H9 (cell line): ENCODE results near the gene NEDD4L. TPM values are rescaled to one million over a fixed set of nuclear protein-coding genes. Genes with fewer than 3 reads are reported as not detected.

Experiments used
- DNase-seq: peaks from one replicate; pipeline ENCODE4 v3.0.0-alpha.2; 2017
- H2AFZ ChIP-seq: one replicate; pipeline ENCODE4 v1.6.1; 2013; ENCODE audit warnings: mild to moderate bottlenecking, low read length, control low read depth, moderate library complexity
- H2AK5ac ChIP-seq: 2 replicates; pipeline ENCODE4 v1.6.1; 2013; ENCODE audit warnings: low read length, control low read depth, mixed read lengths; ENCODE audit not compliant: insufficient read length
- H2BK120ac ChIP-seq: one replicate; pipeline ENCODE4 v1.6.1; 2013; ENCODE audit warnings: low read depth, mild to moderate bottlenecking, low read length, control low read depth, inconsistent platforms; ENCODE audit not compliant: poor library complexity, severe bottlenecking
- H2BK12ac ChIP-seq: 2 replicates; pipeline ENCODE4 v1.6.1; 2013; ENCODE audit warnings: low read length, control low read depth, mixed read lengths, low read depth; ENCODE audit not compliant: insufficient read length
- H2BK15ac ChIP-seq: 2 replicates; pipeline ENCODE4 v1.6.1; 2013; ENCODE audit warnings: low read depth, low read length, control low read depth
- H2BK20ac ChIP-seq: one replicate; pipeline ENCODE4 v1.6.1; 2013; ENCODE audit warnings: low read depth, mild to moderate bottlenecking, low read length, control low read depth, inconsistent platforms; ENCODE audit not compliant: poor library complexity, severe bottlenecking
- H2BK5ac ChIP-seq: 2 replicates; pipeline ENCODE4 v1.6.1; 2013; ENCODE audit warnings: low read length, control low read depth, mixed read lengths; ENCODE audit not compliant: insufficient read length
- H3K14ac ChIP-seq: 2 replicates; pipeline ENCODE4 v1.6.1; 2013; ENCODE audit warnings: low read length, control low read depth; ENCODE audit not compliant: insufficient read depth
- H3K18ac ChIP-seq: 2 replicates; pipeline ENCODE4 v1.6.1; 2013; ENCODE audit warnings: low read depth, mild to moderate bottlenecking, mixed read lengths, low read length, control low read depth; ENCODE audit not compliant: insufficient read length
- H3K23ac ChIP-seq: 2 replicates; pipeline ENCODE4 v1.6.1; 2013; ENCODE audit warnings: low read length, control low read depth, mixed read lengths, low read depth; ENCODE audit not compliant: insufficient read length
- H3K23me2 ChIP-seq: 2 replicates; pipeline ENCODE4 v1.6.1; 2013; ENCODE audit warnings: low read depth, mild to moderate bottlenecking, mixed read lengths, low read length, control low read depth; ENCODE audit not compliant: insufficient read length, poor library complexity, severe bottlenecking
- H3K27ac ChIP-seq: 2 replicates; pipeline ENCODE4 v1.5.1; 2013; ENCODE audit warnings: low read length, control low read depth, mixed read lengths, low read depth; ENCODE audit not compliant: insufficient read length
- H3K27me3 ChIP-seq: 2 replicates; pipeline ENCODE4 v1.6.1; 2013; ENCODE audit warnings: low read length, control low read depth, inconsistent platforms; ENCODE audit not compliant: insufficient read depth
- H3K4ac ChIP-seq: 2 replicates; pipeline ENCODE4 v1.6.1; 2013; ENCODE audit warnings: low read depth, mild to moderate bottlenecking, control low read depth, inconsistent platforms, low read length, moderate library complexity
- H3K4me1 ChIP-seq: 2 replicates; pipeline ENCODE4 v1.6.1; 2013; ENCODE audit warnings: low read length, control low read depth, inconsistent platforms; ENCODE audit not compliant: insufficient read depth
- H3K4me2 ChIP-seq: 2 replicates; pipeline ENCODE4 v1.6.1; 2013; ENCODE audit warnings: low read length, control low read depth, mixed read lengths; ENCODE audit not compliant: insufficient read length, insufficient read depth
- H3K56ac ChIP-seq: 2 replicates; pipeline ENCODE4 v1.6.1; 2013; ENCODE audit warnings: low read depth, mild to moderate bottlenecking, mixed read lengths, low read length, control low read depth; ENCODE audit not compliant: insufficient read length
- H3K79me1 ChIP-seq: 2 replicates; pipeline ENCODE4 v1.6.1; 2013; ENCODE audit warnings: low read depth, mild to moderate bottlenecking, moderate library complexity, low read length, control low read depth, inconsistent platforms; ENCODE audit not compliant: insufficient read depth, poor library complexity, severe bottlenecking
- H3K79me2 ChIP-seq: 2 replicates; pipeline ENCODE4 v1.6.1; 2013; ENCODE audit warnings: low read length, control low read depth, inconsistent platforms; ENCODE audit not compliant: insufficient read depth
- H3K9ac ChIP-seq: 2 replicates; pipeline ENCODE4 v1.6.1; 2013; ENCODE audit warnings: low read length, control low read depth, mixed read lengths; ENCODE audit not compliant: insufficient read length; ENCODE audit errors: extremely low read depth
- H3K9me3 ChIP-seq: one replicate; pipeline ENCODE4 v1.6.1; 2013; ENCODE audit warnings: low read depth, low read length, inconsistent platforms; ENCODE audit not compliant: control insufficient read depth
- H3T11ph ChIP-seq: one replicate; pipeline ENCODE4 v1.6.1; 2013; ENCODE audit warnings: mild to moderate bottlenecking, low read length, control low read depth, inconsistent platforms
- H4K20me1 ChIP-seq: one replicate; pipeline ENCODE4 v1.6.1; 2013; ENCODE audit not compliant: control insufficient read depth, insufficient read length, insufficient read depth
- H4K5ac ChIP-seq: 2 replicates; pipeline ENCODE4 v1.6.1; 2013; ENCODE audit warnings: low read depth, mild to moderate bottlenecking, mixed read lengths, low read length, control low read depth; ENCODE audit not compliant: insufficient read length
- H4K8ac ChIP-seq: replicated peaks from 2 replicates; pipeline ENCODE4 v1.6.1; 2013; ENCODE audit warnings: low read length, control low read depth, mixed read lengths, low read depth; ENCODE audit not compliant: insufficient read length
- H4K91ac ChIP-seq: 2 replicates; pipeline ENCODE4 v1.6.1; 2013; ENCODE audit warnings: low read depth, mild to moderate bottlenecking, moderate library complexity, mixed read lengths, low read length, control low read depth; ENCODE audit not compliant: insufficient read length
- H3K27ac Mint-ChIP-seq, 3 experiments: 2 replicates in 2 of 3; 3 replicates in 1 of 3; pipeline ENCODE4 v1.8.0; 2020 to 2021; ENCODE audit warnings: mixed read lengths in 3 of 3, mild to moderate bottlenecking in 1 of 3, moderate library complexity in 1 of 3
- H3K27me3 Mint-ChIP-seq: 2 replicates; pipeline ENCODE4 v1.8.0; 2021; ENCODE audit warnings: low read depth, mild to moderate bottlenecking, moderate library complexity, mixed read lengths
- H3K36me3 Mint-ChIP-seq, 3 experiments: 2 replicates in 2 of 3; 3 replicates in 1 of 3; pipeline ENCODE4 v1.8.0; 2020 to 2021; ENCODE audit warnings: low read depth in 3 of 3, mixed read lengths in 3 of 3; ENCODE audit not compliant: insufficient read depth in 1 of 3
- H3K4me1 Mint-ChIP-seq, 2 experiments: 2 replicates each; pipeline ENCODE4 v1.8.0; 2020; ENCODE audit warnings: mixed read lengths in 2 of 2
- H3K4me3 Mint-ChIP-seq, 2 experiments: 2 replicates in 1 of 2; 3 replicates in 1 of 2; pipeline ENCODE4 v1.8.0; 2020 to 2021; ENCODE audit warnings: mild to moderate bottlenecking in 2 of 2, mixed read lengths in 2 of 2, moderate library complexity in 1 of 2
- H3K9me3 Mint-ChIP-seq, 2 experiments: 2 replicates in 1 of 2; 3 replicates in 1 of 2; pipeline ENCODE4 v1.8.0; 2020; ENCODE audit warnings: mild to moderate bottlenecking in 2 of 2, mixed read lengths in 2 of 2, moderate library complexity in 1 of 2
- WGBS: extraction: QIAGEN DNeasy Blood & Tissue Kit; methylation state at CpG from one replicate; pipeline ENCODE4 v1.1.7; 2013; ENCODE audit warnings: missing lambda C conversion rate, low lambda C conversion rate, mixed read lengths; ENCODE audit not compliant: insufficient read length; ENCODE audit errors: extremely low coverage; 5-methylcytosine and 5-hydroxymethylcytosine counted together
- total RNA-seq: library from RNA; stranded (reverse); gene quantifications from 2 replicates; pipeline ENCODE4 v1.2.1, GENCODE V29; 2021
- TF ChIP-seq, protein P1 (sequence below): fragments of 200-600 bp; sonication (generic); conservative IDR thresholded peaks from 3 replicates; pipeline ENCODE4 v1.8.0; 2021; ENCODE audit warnings: antibody characterized with exemption, mild to moderate bottlenecking

NEDD4L gene
- total RNA-seq, 1 experiment from 2014 or later, result 76.3 TPM

DNA sequence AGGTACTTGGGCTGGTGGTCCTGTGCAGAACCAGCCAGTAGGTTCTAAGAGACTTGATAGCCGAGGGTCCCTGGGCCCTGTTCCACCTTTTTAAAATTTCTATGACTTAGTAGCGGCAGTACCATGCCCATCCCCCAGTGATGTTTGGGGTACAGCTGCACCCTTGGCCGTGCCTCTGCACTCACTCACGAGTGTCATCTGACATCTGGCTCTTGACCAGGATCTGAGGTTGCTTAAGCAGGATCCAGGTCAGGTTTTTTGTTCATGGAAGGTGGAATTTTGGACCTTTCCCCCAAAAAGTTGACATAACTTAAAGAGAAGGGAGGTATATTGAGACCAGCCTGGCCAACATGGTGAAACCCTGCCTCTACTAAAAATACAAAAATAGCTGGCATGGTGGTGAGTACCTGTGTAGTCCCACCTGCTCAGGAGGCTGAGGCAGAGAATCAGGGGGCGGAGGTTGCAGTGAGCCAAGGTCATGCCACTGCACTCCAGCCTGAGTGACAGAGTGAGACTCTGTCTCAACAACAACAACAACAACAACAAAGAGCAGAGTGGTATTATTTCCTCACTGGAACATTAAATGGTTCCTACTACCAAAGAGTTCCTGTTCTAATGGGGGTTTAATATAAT lies 163.6 kb downstream of the NEDD4L start:
- TF ChIP-seq, protein P1, sequence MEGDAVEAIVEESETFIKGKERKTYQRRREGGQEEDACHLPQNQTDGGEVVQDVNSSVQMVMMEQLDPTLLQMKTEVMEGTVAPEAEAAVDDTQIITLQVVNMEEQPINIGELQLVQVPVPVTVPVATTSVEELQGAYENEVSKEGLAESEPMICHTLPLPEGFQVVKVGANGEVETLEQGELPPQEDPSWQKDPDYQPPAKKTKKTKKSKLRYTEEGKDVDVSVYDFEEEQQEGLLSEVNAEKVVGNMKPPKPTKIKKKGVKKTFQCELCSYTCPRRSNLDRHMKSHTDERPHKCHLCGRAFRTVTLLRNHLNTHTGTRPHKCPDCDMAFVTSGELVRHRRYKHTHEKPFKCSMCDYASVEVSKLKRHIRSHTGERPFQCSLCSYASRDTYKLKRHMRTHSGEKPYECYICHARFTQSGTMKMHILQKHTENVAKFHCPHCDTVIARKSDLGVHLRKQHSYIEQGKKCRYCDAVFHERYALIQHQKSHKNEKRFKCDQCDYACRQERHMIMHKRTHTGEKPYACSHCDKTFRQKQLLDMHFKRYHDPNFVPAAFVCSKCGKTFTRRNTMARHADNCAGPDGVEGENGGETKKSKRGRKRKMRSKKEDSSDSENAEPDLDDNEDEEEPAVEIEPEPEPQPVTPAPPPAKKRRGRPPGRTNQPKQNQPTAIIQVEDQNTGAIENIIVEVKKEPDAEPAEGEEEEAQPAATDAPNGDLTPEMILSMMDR, result no peak
- H3K27ac Mint-ChIP-seq, result peak overlapping the region in 1 of 3 experiments; percentile 25; a peak in 2 of 7 replicates
- no peak overlapping the region for H2BK120ac ChIP-seq
- peaks cover 9% of the 10 kb centered on the region; the same call in 1 of the 2 replicates for H3K79me2 ChIP-seq
- H2BK5ac ChIP-seq, result no peak overlapping the region
- no CpG with 5 or more reads among the region's 5 CpGs for WGBS
- peaks cover 4% of the 10 kb centered on the region; the same call in 1 of the 2 replicates for H3K4me1 ChIP-seq
- H3K9me3 Mint-ChIP-seq, result no peaks in the 10 kb centered on the region
- H3K79me1 ChIP-seq, result peaks cover 4% of the 10 kb centered on the region
- no peak for DNase-seq
- no peak overlapping the region for H4K5ac ChIP-seq
- no peak overlapping the region for H3K14ac ChIP-seq
- no peak overlapping the region for H3K4me2 ChIP-seq
- H2AK5ac ChIP-seq, result no peak overlapping the region
- no peak overlapping the region for H4K8ac ChIP-seq
- no peak overlapping the region for H3K56ac ChIP-seq
- no peak overlapping the region for H3K18ac ChIP-seq
- no peak overlapping the region for H3T11ph ChIP-seq
- H3K27ac ChIP-seq, result no peak overlapping the region
- H4K20me1 ChIP-seq, result no peaks in the 10 kb centered on the region
- no peak overlapping the region for H2BK12ac ChIP-seq
- no peak overlapping the region for H2BK20ac ChIP-seq
- H3K23me2 ChIP-seq, result no peaks in the 10 kb centered on the region
- H3K27me3 ChIP-seq, result no peaks in the 10 kb centered on the region
- H3K9me3 ChIP-seq, result no peaks in the 10 kb centered on the region
- H3K36me3 Mint-ChIP-seq, result no peaks in the 10 kb centered on the region; a peak in 1 of 7 replicates
- no peak overlapping the region for H3K4me3 Mint-ChIP-seq
- H2BK15ac ChIP-seq, result no peak overlapping the region
- H3K9ac ChIP-seq, result no peak overlapping the region
- no peak overlapping the region for H3K4ac ChIP-seq
- H3K23ac ChIP-seq, result no peak overlapping the region
- no peak overlapping the region for H4K91ac ChIP-seq
- H2AFZ ChIP-seq, result no peak overlapping the region
- no peaks in the 10 kb centered on the region for H3K27me3 Mint-ChIP-seq
- H3K4me1 Mint-ChIP-seq, result peaks cover 28 to 32% of the 10 kb centered on the region in 2 experiments
